Activated CD4-positive, alpha-beta T cell treated with anti-CD3 and anti-CD28 coated beads for 1 hour (primary cell): Measurements from ENCODE around the gene HOXB7.

Experiments
- DNase-seq: peaks from one replicate; pipeline ENCODE4 v3.0.0-alpha.2; 2020

Gene HOXB7

GRCh38 chr17:48577946-48578615 lies 32.7 kb downstream of the HOXB7 start, which contains the start of gene HOXB4:
HOXB4 (minus strand) TSS chr17:48578350; CDS start chr17:48578319, 31 bp downstream.
- peak; percentile 35 for DNase-seq

- no peak for DNase-seq
These were observed 33.4 kb downstream of the HOXB7 start for GRCh38 chr17:48577330-48577945.

GRCh38 chr17:48576479-48577309 lies 34.1 kb downstream of the HOXB7 start:
- DNase-seq = no peak

GRCh38 chr17:48575673-48576478 lies 34.9 kb downstream of the HOXB7 start:
- DNase-seq = no peak

GRCh38 chr17:48575066-48575582 lies 35.7 kb downstream of the HOXB7 start:
- DNase-seq = no peak

- DNase-seq = no peak
These were observed 36.2 kb downstream of the HOXB7 start for GRCh38 chr17:48574505-48575065.

- DNase-seq = no peak
These were observed 38.9 kb downstream of the HOXB7 start for GRCh38 chr17:48571826-48572417.

- DNase-seq = no peak
These were observed 39.6 kb downstream of the HOXB7 start for GRCh38 chr17:48571024-48571818.

GRCh38 chr17:48570325-48571023 lies 40.3 kb downstream of the HOXB7 start:
- DNase-seq = no peak

- no peak for DNase-seq
These were observed 41.0 kb downstream of the HOXB7 start for GRCh38 chr17:48569674-48570324.

- DNase-seq = no peak
These were observed 41.6 kb downstream of the HOXB7 start for GRCh38 chr17:48569240-48569582.

GRCh38 chr17:48568499-48569239 lies 42.1 kb downstream of the HOXB7 start:
- no peak for DNase-seq

GRCh38 chr17:48567646-48568354 lies 43.0 kb downstream of the HOXB7 start:
- no peak for DNase-seq

- no peak for DNase-seq
These were observed 43.6 kb downstream of the HOXB7 start for GRCh38 chr17:48567209-48567608.

- DNase-seq = no peak
These were observed 44.1 kb downstream of the HOXB7 start for GRCh38 chr17:48566717-48567116.

GRCh38 chr17:48565925-48566710 lies 44.7 kb downstream of the HOXB7 start:
- no peak for DNase-seq

- DNase-seq = no peak
These were observed 45.7 kb downstream of the HOXB7 start for GRCh38 chr17:48565022-48565554.
